ENCODE measurements around the gene MORN5. TPM values are rescaled to one million over a fixed set of nuclear protein-coding genes. Genes with fewer than 3 reads are reported as not detected.
A peak's percentile ranks its signal among the peaks of the same experiment; 100 is the strongest.

The MORN5 gene
- total RNA-seq, 2 donors from 2014 or later, result 0.81 TPM; not detected in 1

- WGBS, 2 experiments (ENCODE audit: insufficient coverage in 1 of 2, insufficient read length in 1 of 2), result 69 to 78% methylated on average over 3 to 6 of the region's 6 CpGs
- H3K27ac Mint-ChIP-seq, result no peak overlapping the region
Observed at GRCh38 chr9:122122468-122122867, 37.2 kb upstream of the MORN5 start.

GRCh38 chr9:122122903-122123632, 36.6 kb upstream of the MORN5 start:
- peak; percentile 99 for TF ChIP-seq CTCF (conservative IDR thresholded peaks at IDR 0.05)
- peaks cover 43% of the 10 kb centered on the region for H3K27me3 ChIP-seq (ENCODE audit: control insufficient read depth, insufficient read depth, low read length, poor library complexity, severe bottlenecking)
- H3K27ac Mint-ChIP-seq, result no peak overlapping the region
- H3K4me1 ChIP-seq (ENCODE audit: control insufficient read depth, insufficient read depth, low read length), result peaks cover 2% of the 10 kb centered on the region
- H3K36me3 Mint-ChIP-seq (ENCODE audit: low read depth), result no peaks in the 10 kb centered on the region
- peaks cover 9% of the 10 kb centered on the region for H3K4me1 Mint-ChIP-seq
- WGBS, 2 experiments (ENCODE audit: insufficient coverage in 1 of 2, insufficient read length in 1 of 2), result 42% methylated on average over 11 to 13 of the region's 13 CpGs
- H3K27me3 Mint-ChIP-seq (ENCODE audit: insufficient read depth), result peaks cover 43% of the 10 kb centered on the region
- no peaks in the 10 kb centered on the region for H3K9me3 ChIP-seq (ENCODE audit: control insufficient read depth, low read length)
- no peak overlapping the region for H3K4me3 ChIP-seq (ENCODE audit: low read length)
- H3K9ac ChIP-seq (ENCODE audit: extremely low read depth, low read length, poor library complexity, severe bottlenecking), result no peak overlapping the region
- H3K36me3 ChIP-seq (ENCODE audit: control insufficient read depth, insufficient read depth, low read length), result no peaks in the 10 kb centered on the region
- no peak overlapping the region for H3K4me3 Mint-ChIP-seq
- DNase-seq, result peak; percentile 95
- no peaks in the 10 kb centered on the region for H3K9me3 Mint-ChIP-seq
- no peak overlapping the region for H3K27ac ChIP-seq (ENCODE audit: low read depth, low read length)

More at GRCh38 chr9:122122468-122122867, 37.2 kb upstream of the MORN5 start:
- peaks cover 9% of the 10 kb centered on the region for H3K4me1 Mint-ChIP-seq
- H3K4me3 Mint-ChIP-seq, result no peak overlapping the region
- Histone ChIP-seq H3K9ac (ENCODE audit: extremely low read depth, low read length, poor library complexity, severe bottlenecking) (no peak overlapping the region), H3K27me3 (ENCODE audit: control insufficient read depth, insufficient read depth, low read length, poor library complexity, severe bottlenecking) (peaks cover 38% of the 10 kb centered on the region), H3K4me1 (ENCODE audit: control insufficient read depth, insufficient read depth, low read length) (peaks cover 2% of the 10 kb centered on the region), H3K36me3 (ENCODE audit: control insufficient read depth, insufficient read depth, low read length) (no peaks in the 10 kb centered on the region), H3K27ac (ENCODE audit: low read depth, low read length) (no peak overlapping the region), H3K4me3 (ENCODE audit: low read length) (no peak overlapping the region), H3K9me3 (ENCODE audit: control insufficient read depth, low read length) (no peaks in the 10 kb centered on the region)
- TF ChIP-seq CTCF (conservative IDR thresholded peaks at IDR 0.05), result no peak
- no peak for DNase-seq
- H3K27me3 Mint-ChIP-seq (ENCODE audit: insufficient read depth), result peaks cover 41% of the 10 kb centered on the region
- no peaks in the 10 kb centered on the region for H3K9me3 Mint-ChIP-seq
- H3K36me3 Mint-ChIP-seq (ENCODE audit: low read depth), result no peaks in the 10 kb centered on the region

- H3K4me1 ChIP-seq (ENCODE audit: control insufficient read depth, insufficient read depth, low read length), result peaks cover 2% of the 10 kb centered on the region
Observed at GRCh38 chr9:122124048-122124447, 35.7 kb upstream of the MORN5 start.

More at GRCh38 chr9:122124048-122124447, 35.7 kb upstream of the MORN5 start:
- Mint-ChIP-seq H3K4me1 (peaks cover 9% of the 10 kb centered on the region), H3K27ac (no peak overlapping the region), H3K27me3 (ENCODE audit: insufficient read depth) (peaks cover 46% of the 10 kb centered on the region), H3K9me3 (no peaks in the 10 kb centered on the region), H3K4me3 (no peak overlapping the region), H3K36me3 (ENCODE audit: low read depth) (no peaks in the 10 kb centered on the region)
- H3K27me3 ChIP-seq (ENCODE audit: control insufficient read depth, insufficient read depth, low read length, poor library complexity, severe bottlenecking), result peaks cover 43% of the 10 kb centered on the region
- WGBS, 2 experiments (ENCODE audit: insufficient coverage in 1 of 2, insufficient read length in 1 of 2), result 100% methylated on average over 1 of the region's 1 CpG; no CpG with 5 or more reads in 1 of the 2 experiments
- H3K4me3 ChIP-seq (ENCODE audit: low read length), result no peak overlapping the region
- H3K36me3 ChIP-seq (ENCODE audit: control insufficient read depth, insufficient read depth, low read length), result no peaks in the 10 kb centered on the region
- no peak for TF ChIP-seq CTCF (conservative IDR thresholded peaks at IDR 0.05)
- no peaks in the 10 kb centered on the region for H3K9me3 ChIP-seq (ENCODE audit: control insufficient read depth, low read length)
- H3K9ac ChIP-seq (ENCODE audit: extremely low read depth, low read length, poor library complexity, severe bottlenecking), result no peak overlapping the region
- H3K27ac ChIP-seq (ENCODE audit: low read depth, low read length), result no peak overlapping the region
- peak; percentile 29 for DNase-seq

Data from endodermal cell (in vitro differentiated cells).